ENCODE results near the gene OSTF1.

The OSTF1 gene

GRCh38 chr9:75152416-75152815 is 64.1 kb downstream of the OSTF1 start:
- ChIA-PET POLR2A (ENCODE audit: low non-redundant PET) (no interaction called here), CTCF (no interaction called here)
- DNase-seq (ENCODE audit: low spot score) = no peak
- no peak overlapping the region for H3K27ac ChIP-seq
- no peak for TF ChIP-seq CTCF (conservative IDR thresholded peaks at IDR 0.05; ENCODE audit: low read depth)

GRCh38 chr9:75156858-75157257 is 68.5 kb downstream of the OSTF1 start:
- ChIA-PET CTCF (no interaction called here), POLR2A (ENCODE audit: low non-redundant PET) (no interaction called here)
- H3K27ac ChIP-seq = no peak overlapping the region
- no peak for TF ChIP-seq CTCF (conservative IDR thresholded peaks at IDR 0.05; ENCODE audit: low read depth)
- DNase-seq (ENCODE audit: low spot score) = no peak

GRCh38 chr9:75161116-75161857 is 73.0 kb downstream of the OSTF1 start:
- ChIA-PET POLR2A (ENCODE audit: low non-redundant PET) (no interaction called here), CTCF (interaction anchor here (0.6 kb wide), 1 partner anchor 652 kb away, joined by 5 read pairs; no protein-coding TSS in a partner anchor)
- DNase-seq (ENCODE audit: low spot score) = no peak
- H3K27ac ChIP-seq = no peak overlapping the region
- TF ChIP-seq CTCF (conservative IDR thresholded peaks at IDR 0.05; ENCODE audit: low read depth) = no peak

GRCh38 chr9:75163764-75164163 is 75.5 kb downstream of the OSTF1 start:
- DNase-seq (ENCODE audit: low spot score) = no peak
- ChIA-PET CTCF (interaction anchor here (0.5 to 0.7 kb wide), 2 partner anchors 13 to 343 kb away, joined by 3 to 5 read pairs; no protein-coding TSS in a partner anchor), POLR2A (ENCODE audit: low non-redundant PET) (no interaction called here)
- H3K27ac ChIP-seq = no peak overlapping the region
- no peak for TF ChIP-seq CTCF (conservative IDR thresholded peaks at IDR 0.05; ENCODE audit: low read depth)

GRCh38 chr9:75164573-75164972 is 76.3 kb downstream of the OSTF1 start:
- no peak for TF ChIP-seq CTCF (conservative IDR thresholded peaks at IDR 0.05; ENCODE audit: low read depth)
- no peak for DNase-seq (ENCODE audit: low spot score)
- CTCF ChIA-PET = interaction anchor here (0.6 kb wide), 1 partner anchor 8 kb away, joined by 5 read pairs; no protein-coding TSS in a partner anchor
- no peak overlapping the region for H3K27ac ChIP-seq
- POLR2A ChIA-PET (ENCODE audit: low non-redundant PET) = no interaction called here

GRCh38 chr9:75167281-75167680 is 79.0 kb downstream of the OSTF1 start:
- no peak overlapping the region for H3K27ac ChIP-seq
- POLR2A ChIA-PET (ENCODE audit: low non-redundant PET) = no interaction called here

More at GRCh38 chr9:75167281-75167680, 79.0 kb downstream of the OSTF1 start:
- CTCF ChIA-PET = interaction anchor here (0.6 kb wide), 1 partner anchor 146 kb away, joined by 5 read pairs; no protein-coding TSS in a partner anchor
- no peak for TF ChIP-seq CTCF (conservative IDR thresholded peaks at IDR 0.05; ENCODE audit: low read depth)
- no peak for DNase-seq (ENCODE audit: low spot score)
